GM12873 (cell line): Measurements from ENCODE around the gene PPM1K.

Experiments used
- CTCF ChIP-seq: IDR thresholded peaks from 2 replicates; pipeline ENCODE4 v1.5.1; 2012; ENCODE audit warnings: low read depth, mild to moderate bottlenecking, moderate library complexity, low read length, control low read depth; ENCODE audit not compliant: insufficient read depth; ENCODE audit errors: missing control alignments

Gene PPM1K

GRCh38 chr4:88212253-88212561 is 72.2 kb downstream of the PPM1K start:
- TF ChIP-seq CTCF, result no peak

- peak; percentile 62 for TF ChIP-seq CTCF
These were observed 72.7 kb downstream of the PPM1K start for GRCh38 chr4:88211473-88212252.

- no peak for TF ChIP-seq CTCF
These were observed 76.2 kb downstream of the PPM1K start for GRCh38 chr4:88208156-88208555.
